HEK293 (cell line): Measurements from ENCODE around the gene STK26.
A peak's percentile ranks its signal among the peaks of the same experiment; 100 is the strongest.
"Not testable (repeated sequence)": the region's sequence is repeated elsewhere in the genome, so short reads cannot be mapped to it uniquely, and the experiment has no call there.

Experiments used
- CTCF ChIA-PET: fragments of 350-600 bp; formaldehyde crosslinking; extraction: SDS; loops from one replicate; lab custom pipeline; 2021; ENCODE audit warnings: antibody characterized with exemption; lab: Yijun Ruan, JAX
- POLR2A ChIA-PET: fragments of 300-600 bp; formaldehyde crosslinking; extraction: SDS; loops from one replicate; lab custom pipeline; 2020; ENCODE audit warnings: antibody characterized with exemption, inconsistent platforms; lab: Yijun Ruan, JAX
- H3K27ac ChIP-seq: fragments of 200-500 bp; sonication (Bioruptor generic); 2 replicates; pipeline ENCODE4 v1.5.1; 2014; ENCODE audit warnings: low read depth, low read length, control low read depth, inconsistent platforms; ENCODE audit errors: extremely low read depth
- H3K36me3 ChIP-seq, 2 experiments: fragments of 200-500 bp in 1 of 2; sonication (Bioruptor generic) in 1 of 2; 1 replicate in 1 of 2; 2 replicates in 1 of 2; pipeline ENCODE4 v1.5.1; 2014 to 2017; ENCODE audit warnings: inconsistent platforms in 2 of 2, low read length in 2 of 2; ENCODE audit not compliant: control insufficient read depth in 2 of 2, insufficient read depth in 1 of 2
- H3K4me1 ChIP-seq: fragments of 200-500 bp; sonication (Bioruptor generic); 2 replicates; pipeline ENCODE4 v1.5.1; 2014; ENCODE audit warnings: mild to moderate bottlenecking, low read length, inconsistent platforms; ENCODE audit not compliant: control insufficient read depth, insufficient read depth
- H3K4me3 ChIP-seq: 2 replicates; pipeline ENCODE4 v1.5.1; 2011; ENCODE audit warnings: low read depth, mild to moderate bottlenecking, control low read depth, low read length, moderate library complexity
- H3K9me3 ChIP-seq: fragments of 200-500 bp; sonication (Bioruptor generic); 2 replicates; pipeline ENCODE4 v1.5.1; 2014; ENCODE audit warnings: low read depth, low read length, inconsistent platforms; ENCODE audit not compliant: control insufficient read depth, insufficient read depth
- GLI4 ChIP-seq: fragments of 450-650 bp; formaldehyde crosslinking; IDR thresholded peaks from 2 replicates; pipeline ENCODE4 v1.5.1; 2016; ENCODE audit warnings: missing biosample characterization, missing genetic modification characterization
- SETDB1 ChIP-seq: IDR thresholded peaks from one replicate; pipeline ENCODE4 v1.6.1; 2017; ENCODE audit warnings: mild to moderate bottlenecking, low read length, moderate library complexity, mixed read lengths; ENCODE audit not compliant: insufficient read length
- WT1 ChIP-seq: fragments of 450-650 bp; formaldehyde crosslinking; IDR thresholded peaks from 2 replicates; pipeline ENCODE4 v1.5.1; 2016; ENCODE audit warnings: missing biosample characterization, missing genetic modification characterization
- YY2 ChIP-seq: fragments of 450-650 bp; formaldehyde crosslinking; IDR thresholded peaks from 2 replicates; pipeline ENCODE4 v1.5.1; 2016; ENCODE audit warnings: missing biosample characterization, missing genetic modification characterization
- ZFHX2 ChIP-seq: fragments of 450-650 bp; formaldehyde crosslinking; conservative IDR thresholded peaks from 2 replicates; pipeline ENCODE4 v1.5.1; 2016; ENCODE audit warnings: missing biosample characterization, missing genetic modification characterization
- ZIC2 ChIP-seq: fragments of 450-650 bp; formaldehyde crosslinking; IDR thresholded peaks from 2 replicates; pipeline ENCODE4 v1.5.1; 2016; ENCODE audit warnings: missing biosample characterization, missing genetic modification characterization
- ZNF146 ChIP-seq: fragments of 450-650 bp; formaldehyde crosslinking; IDR thresholded peaks from 2 replicates; pipeline ENCODE4 v1.5.1; 2016; ENCODE audit warnings: missing biosample characterization, missing genetic modification characterization
- ZNF366 ChIP-seq: fragments of 450-650 bp; formaldehyde crosslinking; conservative IDR thresholded peaks from 2 replicates; pipeline ENCODE4 v1.5.1; 2016; ENCODE audit warnings: missing biosample characterization, missing genetic modification characterization
- ZNF391 ChIP-seq: fragments of 450-650 bp; formaldehyde crosslinking; IDR thresholded peaks from 2 replicates; pipeline ENCODE4 v1.5.1; 2016; ENCODE audit warnings: low read depth, missing biosample characterization, missing genetic modification characterization, borderline replicate concordance
- ZNF521 ChIP-seq: fragments of 450-650 bp; formaldehyde crosslinking; IDR thresholded peaks from 2 replicates; pipeline ENCODE4 v1.5.1; 2017; ENCODE audit warnings: missing biosample characterization, mild to moderate bottlenecking, missing genetic modification characterization
- ZNF530 ChIP-seq: fragments of 450-650 bp; formaldehyde crosslinking; IDR thresholded peaks from 2 replicates; pipeline ENCODE4 v1.5.1; 2016; ENCODE audit warnings: low read depth, missing biosample characterization, missing genetic modification characterization
- ZNF626 ChIP-seq: fragments of 450-650 bp; sonication (Bioruptor Pico); formaldehyde crosslinking; IDR thresholded peaks from 2 replicates; pipeline ENCODE4 v1.5.1; 2018; ENCODE audit warnings: missing biosample characterization, missing genetic modification characterization, inconsistent platforms
- ZNF670 ChIP-seq: fragments of 450-650 bp; formaldehyde crosslinking; IDR thresholded peaks from 2 replicates; pipeline ENCODE4 v1.5.1; 2016; ENCODE audit warnings: missing biosample characterization, missing genetic modification characterization, low read depth
- ZNF677 ChIP-seq: fragments of 450-650 bp; IDR thresholded peaks from 2 replicates; pipeline ENCODE4 v1.5.0; 2018; ENCODE audit warnings: missing biosample characterization, mild to moderate bottlenecking, missing genetic modification characterization, moderate library complexity
- TF ChIP-seq, protein P1 (sequence below): IDR thresholded peaks from 2 replicates; pipeline ENCODE4 v1.6.1; 2011; ENCODE audit warnings: mild to moderate bottlenecking, low read depth, low read length, borderline replicate concordance
- TF ChIP-seq, protein P2 (sequence below): fragments of 450-650 bp; formaldehyde crosslinking; IDR thresholded peaks from 2 replicates; pipeline ENCODE4 v1.5.1; 2016; ENCODE audit warnings: missing biosample characterization, missing genetic modification characterization
- TF ChIP-seq, protein P3 (sequence below): fragments of 450-650 bp; formaldehyde crosslinking; IDR thresholded peaks from 2 replicates; pipeline ENCODE4 v1.5.1; 2016; ENCODE audit warnings: missing biosample characterization, missing genetic modification characterization
- TF ChIP-seq, protein P4 (sequence below): fragments of 450-650 bp; formaldehyde crosslinking; IDR thresholded peaks from 2 replicates; pipeline ENCODE4 v1.5.1; 2017; ENCODE audit warnings: missing biosample characterization, missing genetic modification characterization

Gene STK26

DNA sequence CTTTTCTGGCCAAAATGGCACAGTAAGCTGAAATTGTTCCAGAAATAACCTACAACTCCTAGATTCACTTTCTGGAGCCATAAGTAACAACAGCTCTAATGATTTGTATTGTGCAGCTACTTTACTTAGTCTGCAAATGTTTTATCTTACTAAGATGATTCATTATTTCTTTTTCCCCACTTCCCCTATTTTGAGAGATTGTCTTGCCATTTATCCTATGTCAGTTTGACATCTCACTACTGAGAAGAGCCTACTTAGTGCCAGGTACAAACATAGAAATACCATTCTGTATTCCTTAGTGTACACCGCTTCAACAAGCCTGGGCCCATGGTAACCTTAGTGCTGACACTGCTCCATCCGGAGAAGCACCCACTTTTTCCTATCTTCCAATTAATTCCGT is 13.8 kb upstream of the STK26 start:
- TF ChIP-seq, protein P1, sequence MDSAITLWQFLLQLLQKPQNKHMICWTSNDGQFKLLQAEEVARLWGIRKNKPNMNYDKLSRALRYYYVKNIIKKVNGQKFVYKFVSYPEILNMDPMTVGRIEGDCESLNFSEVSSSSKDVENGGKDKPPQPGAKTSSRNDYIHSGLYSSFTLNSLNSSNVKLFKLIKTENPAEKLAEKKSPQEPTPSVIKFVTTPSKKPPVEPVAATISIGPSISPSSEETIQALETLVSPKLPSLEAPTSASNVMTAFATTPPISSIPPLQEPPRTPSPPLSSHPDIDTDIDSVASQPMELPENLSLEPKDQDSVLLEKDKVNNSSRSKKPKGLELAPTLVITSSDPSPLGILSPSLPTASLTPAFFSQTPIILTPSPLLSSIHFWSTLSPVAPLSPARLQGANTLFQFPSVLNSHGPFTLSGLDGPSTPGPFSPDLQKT = no peak
- TF ChIP-seq ZNF677 (tag by site-specific recombination) = no peak
- POLR2A ChIA-PET = no interaction called here
- CTCF ChIA-PET = no interaction called here

DNA sequence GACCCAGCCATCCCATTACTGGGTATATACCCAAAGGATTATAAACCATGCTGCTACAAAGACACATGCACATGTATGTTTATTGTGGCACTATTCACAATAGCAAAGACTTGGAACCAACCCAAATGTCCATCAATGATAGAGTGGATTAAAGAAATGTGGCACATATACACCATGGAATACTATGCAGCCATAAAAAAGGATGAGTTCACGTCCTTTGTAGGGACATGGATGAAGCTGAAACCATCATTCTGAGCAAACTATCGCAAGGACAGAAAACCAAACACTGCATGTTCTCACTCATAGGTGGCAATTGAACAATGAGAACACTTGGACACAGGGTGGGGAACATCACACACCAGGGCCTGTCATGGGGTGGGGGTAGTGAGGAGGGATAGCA is 12.9 kb upstream of the STK26 start:
- H3K9me3 ChIP-seq, POLR2A ChIA-PET, H3K27ac ChIP-seq, H3K4me1 ChIP-seq, CTCF ChIA-PET, H3K36me3 ChIP-seq, H3K4me3 ChIP-seq: not testable (repeated sequence)
- TF ChIP-seq, protein P2, sequence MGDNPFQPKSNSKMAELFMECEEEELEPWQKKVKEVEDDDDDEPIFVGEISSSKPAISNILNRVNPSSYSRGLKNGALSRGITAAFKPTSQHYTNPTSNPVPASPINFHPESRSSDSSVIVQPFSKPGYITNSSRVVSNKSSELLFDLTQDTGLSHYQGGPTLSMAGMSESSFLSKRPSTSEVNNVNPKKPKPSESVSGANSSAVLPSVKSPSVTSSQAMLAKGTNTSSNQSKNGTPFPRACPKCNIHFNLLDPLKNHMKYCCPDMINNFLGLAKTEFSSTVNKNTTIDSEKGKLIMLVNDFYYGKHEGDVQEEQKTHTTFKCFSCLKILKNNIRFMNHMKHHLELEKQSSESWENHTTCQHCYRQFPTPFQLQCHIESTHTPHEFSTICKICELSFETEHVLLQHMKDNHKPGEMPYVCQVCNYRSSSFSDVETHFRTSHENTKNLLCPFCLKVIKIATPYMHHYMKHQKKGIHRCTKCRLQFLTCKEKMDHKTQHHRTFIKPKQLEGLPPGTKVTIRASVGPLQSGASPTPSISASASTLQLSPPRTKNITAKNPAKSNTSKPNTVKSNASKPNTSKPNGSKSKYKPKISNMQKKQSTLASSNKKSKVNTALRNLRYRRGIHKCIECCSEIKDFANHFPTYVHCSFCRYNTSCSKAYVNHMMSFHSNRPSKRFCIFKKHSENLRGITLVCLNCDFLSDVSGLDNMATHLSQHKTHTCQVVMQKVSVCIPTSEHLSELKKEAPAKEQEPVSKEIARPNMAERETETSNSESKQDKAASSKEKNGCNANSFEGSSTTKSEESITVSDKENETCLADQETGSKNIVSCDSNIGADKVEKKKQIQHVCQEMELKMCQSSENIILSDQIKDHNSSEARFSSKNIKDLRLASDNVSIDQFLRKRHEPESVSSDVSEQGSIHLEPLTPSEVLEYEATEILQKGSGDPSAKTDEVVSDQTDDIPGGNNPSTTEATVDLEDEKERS (tag by site-specific recombination) = 0 out of 2 replicates have a peak, but pooled peaks have one; percentile 45
- peak; percentile 91 for TF ChIP-seq ZNF146 (tag by site-specific recombination)

More for the DNA sequence above, 13.8 kb upstream of the STK26 start:
- H3K4me3 ChIP-seq = no peak overlapping the region
- H3K4me1 ChIP-seq = no peaks in the 10 kb centered on the region
- H3K27ac ChIP-seq = no peak overlapping the region
- H3K9me3 ChIP-seq = no peaks in the 10 kb centered on the region
- H3K36me3 ChIP-seq = no peaks in the 10 kb centered on the region

DNA sequence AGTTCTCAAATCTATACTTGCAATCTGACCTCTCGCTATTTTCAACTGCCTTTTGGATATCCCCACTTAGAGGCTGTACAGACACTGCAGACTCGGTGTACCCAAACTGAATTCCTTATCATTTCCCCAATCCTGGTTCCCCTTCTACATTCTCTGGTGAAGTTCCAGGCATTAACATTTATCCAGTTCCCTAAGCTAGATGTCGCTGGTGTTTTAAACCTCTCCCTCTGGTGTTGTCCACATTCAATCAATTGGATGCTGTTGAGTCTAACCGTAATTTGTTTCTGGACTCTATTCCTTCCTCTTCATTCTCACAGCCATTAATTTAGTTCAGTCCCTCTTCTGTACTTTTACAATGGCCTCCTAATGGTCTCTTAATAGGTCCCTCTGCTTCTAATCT is 7.2 kb upstream of the STK26 start:
- Histone ChIP-seq H3K9me3 (no peaks in the 10 kb centered on the region), H3K4me1 (no peaks in the 10 kb centered on the region), H3K36me3 (no peaks in the 10 kb centered on the region), H3K27ac (no peak overlapping the region), H3K4me3 (no peak overlapping the region)
- POLR2A ChIA-PET = no interaction called here
- TF ChIP-seq GLI4 (tag by site-specific recombination) (no peak), WT1 (tag by site-specific recombination) (no peak), YY2 (tag by site-specific recombination) (no peak), ZNF391 (tag by site-specific recombination) (no peak), ZNF626 (tag by site-specific recombination) (no peak), ZIC2 (tag by site-specific recombination) (no peak), SETDB1 (no peak), ZFHX2 (tag by site-specific recombination) (no peak), ZNF670 (tag by site-specific recombination) (no peak), ZNF521 (tag by site-specific recombination) (no peak), ZNF530 (tag by site-specific recombination) (no peak), ZNF366 (tag by site-specific recombination) (no peak)
- TF ChIP-seq, protein P3, sequence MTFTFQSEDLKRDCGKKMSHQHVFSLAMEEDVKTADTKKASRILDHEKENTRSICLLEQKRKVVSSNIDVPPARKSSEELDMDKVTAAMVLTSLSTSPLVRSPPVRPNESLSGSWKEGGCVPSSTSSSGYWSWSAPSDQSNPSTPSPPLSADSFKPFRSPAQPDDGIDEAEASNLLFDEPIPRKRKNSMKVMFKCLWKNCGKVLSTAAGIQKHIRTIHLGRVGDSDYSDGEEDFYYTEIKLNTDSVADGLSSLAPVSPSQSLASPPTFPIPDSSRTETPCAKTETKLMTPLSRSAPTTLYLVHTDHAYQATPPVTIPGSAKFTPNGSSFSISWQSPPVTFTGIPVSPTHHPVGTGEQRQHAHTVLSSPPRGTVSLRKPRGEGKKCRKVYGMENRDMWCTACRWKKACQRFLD = no peak
- TF ChIP-seq, protein P4, sequence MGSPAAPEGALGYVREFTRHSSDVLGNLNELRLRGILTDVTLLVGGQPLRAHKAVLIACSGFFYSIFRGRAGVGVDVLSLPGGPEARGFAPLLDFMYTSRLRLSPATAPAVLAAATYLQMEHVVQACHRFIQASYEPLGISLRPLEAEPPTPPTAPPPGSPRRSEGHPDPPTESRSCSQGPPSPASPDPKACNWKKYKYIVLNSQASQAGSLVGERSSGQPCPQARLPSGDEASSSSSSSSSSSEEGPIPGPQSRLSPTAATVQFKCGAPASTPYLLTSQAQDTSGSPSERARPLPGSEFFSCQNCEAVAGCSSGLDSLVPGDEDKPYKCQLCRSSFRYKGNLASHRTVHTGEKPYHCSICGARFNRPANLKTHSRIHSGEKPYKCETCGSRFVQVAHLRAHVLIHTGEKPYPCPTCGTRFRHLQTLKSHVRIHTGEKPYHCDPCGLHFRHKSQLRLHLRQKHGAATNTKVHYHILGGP (tag by site-specific recombination) = no peak
- CTCF ChIA-PET = no interaction called here
